Measurements from ENCODE around the gene MPHOSPH10. TPM values are rescaled to one million over a fixed set of nuclear protein-coding genes. Genes with fewer than 3 reads are reported as not detected.
A peak's percentile ranks its signal among the peaks of the same experiment; 100 is the strongest.

Gene MPHOSPH10
- total and polyA plus RNA-seq, 2 of the 13 experiments (the other 11 are each of a cell fraction or from before 2014, with no cell fraction given): 37.8 to 137 TPM

GRCh38 chr2:71129902-71130151, 607 bp upstream of the MPHOSPH10 start (continued):
- TF ChIP-seq ZXDC (CRISPR knock-in tag; IDR thresholded peaks at IDR 0.05) (no peak; the same call in 1 of the 2 replicates), RCOR2 (CRISPR knock-in tag; IDR thresholded peaks at IDR 0.05) (no peak), MED8 (CRISPR knock-in tag; IDR thresholded peaks at IDR 0.05; ENCODE audit: insufficient replicate concordance) (no peak), ZNF230 (CRISPR knock-in tag; IDR thresholded peaks at IDR 0.05) (0 out of 2 replicates have a peak, but pooled peaks have one; percentile 51), MTA1 (CRISPR knock-in tag; IDR thresholded peaks at IDR 0.05; ENCODE audit: borderline replicate concordance) (0 out of 2 replicates have a peak, but pooled peaks have one; percentile 62), BHLHE40 (IDR thresholded peaks at IDR 0.05; ENCODE audit: low read length) (peak; percentile 4; the same call in 1 of the 2 replicates), ZNF710 (CRISPR knock-in tag; IDR thresholded peaks at IDR 0.05; ENCODE audit: borderline replicate concordance) (no peak), TERF1 (CRISPR knock-in tag; IDR thresholded peaks at IDR 0.05) (peak; percentile 88; the same call in 1 of the 2 replicates), NR2C2 (CRISPR knock-in tag; IDR thresholded peaks at IDR 0.05; ENCODE audit: borderline replicate concordance) (no peak), ZNF574 (CRISPR knock-in tag; IDR thresholded peaks at IDR 0.05) (no peak), HDAC6 (IDR thresholded peaks at IDR 0.05; ENCODE audit: low read depth, low read length) (no peak), SNAPC5 (CRISPR knock-in tag; IDR thresholded peaks at IDR 0.05; ENCODE audit: borderline replicate concordance) (no peak), ZNF629 (CRISPR knock-in tag; conservative IDR thresholded peaks at IDR 0.05) (peak; percentile 35; the same call in 1 of the 2 replicates)
